Breast epithelium (tissue), 4 donors: ENCODE data around the gene MYL12A. TPM values are rescaled to one million over a fixed set of nuclear protein-coding genes. Genes with fewer than 3 reads are reported as not detected.

Experiments
- DNase-seq, 2 donors: peaks; one replicate each; pipeline ENCODE4 v3.0.0-alpha.2; 2019; ENCODE audit warnings: low spot score in 2 of 2
- H3K27ac ChIP-seq, 2 donors: fragments of 200-600 bp; sonication (generic) in 1 of 2; one replicate each; pipeline ENCODE4 v1.5.1; 2016 to 2019; ENCODE audit warnings: mild to moderate bottlenecking in 1 of 2
- H3K27me3 ChIP-seq, 2 donors: fragments of 200-600 bp; sonication (generic) in 1 of 2; one replicate each; pipeline versions ENCODE4 v1.5.1 to v1.6.0; 2017 to 2019; ENCODE audit warnings: control low read depth in 1 of 2, mild to moderate bottlenecking in 1 of 2
- H3K36me3 ChIP-seq: fragments of 200-600 bp; one replicate; pipeline ENCODE4 v1.5.1; 2019
- H3K4me1 ChIP-seq, 2 donors: fragments of 200-600 bp; sonication (generic); one replicate each; pipeline ENCODE4 v1.5.1; 2016 to 2019; ENCODE audit warnings: control low read depth in 1 of 2
- H3K4me3 ChIP-seq, 3 donors: fragments of 200-600 bp; sonication (generic); 1 replicate in 2 of 3; 2 replicates in 1 of 3; pipeline ENCODE4 v1.5.1; 2016 to 2019; ENCODE audit warnings: mild to moderate bottlenecking in 3 of 3, moderate library complexity in 2 of 3
- H3K9me3 ChIP-seq, 2 donors: fragments of 200-600 bp; sonication (generic) in 1 of 2; one replicate each; pipeline ENCODE4 v1.5.1; 2016 to 2019; ENCODE audit warnings: control low read depth in 1 of 2
- POLR2A ChIP-seq: fragments of 450-650 bp; IDR thresholded peaks from one replicate; pipeline ENCODE4 v1.6.1; 2016; ENCODE audit warnings: antibody characterized with exemption, mild to moderate bottlenecking, moderate library complexity
- POLR2AphosphoS5 ChIP-seq, 3 donors: sonication (generic); formaldehyde crosslinking; IDR thresholded peaks; one replicate each; pipeline ENCODE4 v1.6.1; 2017; ENCODE audit warnings: antibody characterized with exemption in 3 of 3
- intact Hi-C: fragments of 100-400 bp; cut with DNase I; formaldehyde crosslinking; loops from one replicate; pipeline ENCODE4 v1.15.1; 2023; ENCODE audit warnings: low total_unique reads
- total RNA-seq, 3 donors: library from RNA; depleted of rRNA; stranded (reverse); fragments of >200 nt; gene quantifications; one replicate each; pipeline ENCODE4 v1.1.0, GENCODE V29; 2016
- TF ChIP-seq, protein P1 (sequence below), 3 donors: fragments of 450-650 bp; IDR thresholded peaks; one replicate each; pipeline ENCODE4 v1.5.1; 2016 to 2017; ENCODE audit warnings: antibody characterized with exemption in 3 of 3, mild to moderate bottlenecking in 3 of 3, moderate library complexity in 3 of 3

The MYL12A gene
- total RNA-seq, 3 donors from 2014 or later, result 403 to 495 (median 444) TPM

DNA sequence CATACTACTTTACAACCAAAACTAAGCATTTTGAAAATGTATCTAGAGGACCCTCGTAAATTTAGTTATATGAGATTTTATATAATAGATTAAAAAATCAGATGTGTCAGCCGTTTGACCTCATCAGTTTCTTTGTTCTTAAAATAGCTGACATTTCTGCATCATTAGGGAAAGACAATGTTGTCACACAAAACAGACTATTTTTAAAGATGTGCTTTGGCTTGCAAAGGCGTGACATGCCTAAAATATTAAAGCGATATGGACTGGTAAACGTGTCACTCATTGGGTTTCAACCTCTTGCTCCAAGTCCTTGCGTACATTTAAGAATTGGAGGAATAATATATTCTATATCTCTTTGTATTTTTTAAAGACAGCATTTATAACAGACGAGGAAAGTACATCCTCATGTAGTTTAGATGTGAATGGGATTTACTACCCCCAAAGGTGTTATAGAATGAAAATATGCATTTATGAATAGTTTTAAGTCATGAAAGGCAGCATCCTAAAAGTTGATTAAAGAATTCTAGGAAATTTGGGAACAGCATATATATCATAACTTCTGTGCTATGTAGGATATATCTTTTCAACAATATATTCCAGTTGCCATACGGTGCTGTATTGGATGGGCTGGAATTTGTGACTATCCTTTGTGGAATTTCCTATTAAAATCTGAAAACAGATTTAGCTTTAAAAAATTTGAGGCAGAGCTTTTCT, 3.8 kb downstream of the MYL12A start:
- H3K27me3 ChIP-seq, result no peaks in the 10 kb centered on the region
- intact Hi-C loops, result no loop called here
- H3K4me1 ChIP-seq, result peaks cover 4 to 5% of the 10 kb centered on the region in 2 donors
- peaks cover 4% of the 10 kb centered on the region for H3K36me3 ChIP-seq
- TF ChIP-seq POLR2AphosphoS5 (IDR thresholded peaks at IDR 0.05) (no peak), POLR2A (no peak)
- peak overlapping the region; percentile 35 to 100 for H3K27ac ChIP-seq
- H3K4me3 ChIP-seq, result peak overlapping the region in 1 of 3 donors; percentile 13
- DNase-seq, result no peak
- no peaks in the 10 kb centered on the region for H3K9me3 ChIP-seq

DNA sequence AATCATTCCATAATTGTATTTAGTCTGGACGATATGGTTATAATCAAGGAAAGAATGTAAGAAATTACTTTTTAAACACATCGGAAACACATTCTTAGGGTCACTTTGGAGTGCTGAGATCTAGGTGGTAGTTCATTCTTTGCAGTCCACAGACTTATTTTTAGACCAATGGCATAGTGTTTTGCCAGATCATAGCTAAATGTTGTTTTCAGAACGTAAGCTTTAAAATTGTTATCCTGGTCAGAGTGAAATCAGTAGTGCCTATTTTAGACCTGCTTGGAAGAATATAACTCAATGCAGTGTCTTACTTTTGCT, 4.3 kb downstream of the MYL12A start:
- intact Hi-C loops, result no loop called here
- H3K9me3 ChIP-seq, result no peaks in the 10 kb centered on the region
- peaks cover 4 to 5% of the 10 kb centered on the region in 2 donors for H3K4me1 ChIP-seq
- peaks cover 4% of the 10 kb centered on the region for H3K36me3 ChIP-seq
- TF ChIP-seq POLR2AphosphoS5 (IDR thresholded peaks at IDR 0.05) (no peak), POLR2A (no peak)
- TF ChIP-seq, protein P1, sequence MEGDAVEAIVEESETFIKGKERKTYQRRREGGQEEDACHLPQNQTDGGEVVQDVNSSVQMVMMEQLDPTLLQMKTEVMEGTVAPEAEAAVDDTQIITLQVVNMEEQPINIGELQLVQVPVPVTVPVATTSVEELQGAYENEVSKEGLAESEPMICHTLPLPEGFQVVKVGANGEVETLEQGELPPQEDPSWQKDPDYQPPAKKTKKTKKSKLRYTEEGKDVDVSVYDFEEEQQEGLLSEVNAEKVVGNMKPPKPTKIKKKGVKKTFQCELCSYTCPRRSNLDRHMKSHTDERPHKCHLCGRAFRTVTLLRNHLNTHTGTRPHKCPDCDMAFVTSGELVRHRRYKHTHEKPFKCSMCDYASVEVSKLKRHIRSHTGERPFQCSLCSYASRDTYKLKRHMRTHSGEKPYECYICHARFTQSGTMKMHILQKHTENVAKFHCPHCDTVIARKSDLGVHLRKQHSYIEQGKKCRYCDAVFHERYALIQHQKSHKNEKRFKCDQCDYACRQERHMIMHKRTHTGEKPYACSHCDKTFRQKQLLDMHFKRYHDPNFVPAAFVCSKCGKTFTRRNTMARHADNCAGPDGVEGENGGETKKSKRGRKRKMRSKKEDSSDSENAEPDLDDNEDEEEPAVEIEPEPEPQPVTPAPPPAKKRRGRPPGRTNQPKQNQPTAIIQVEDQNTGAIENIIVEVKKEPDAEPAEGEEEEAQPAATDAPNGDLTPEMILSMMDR (IDR thresholded peaks at IDR 0.05), result no peak
- no peak for DNase-seq
- H3K27ac ChIP-seq, result peak overlapping the region; percentile 40 to 100
- peak overlapping the region in 1 of 3 donors; percentile 13 for H3K4me3 ChIP-seq
- H3K27me3 ChIP-seq, result no peaks in the 10 kb centered on the region

DNA sequence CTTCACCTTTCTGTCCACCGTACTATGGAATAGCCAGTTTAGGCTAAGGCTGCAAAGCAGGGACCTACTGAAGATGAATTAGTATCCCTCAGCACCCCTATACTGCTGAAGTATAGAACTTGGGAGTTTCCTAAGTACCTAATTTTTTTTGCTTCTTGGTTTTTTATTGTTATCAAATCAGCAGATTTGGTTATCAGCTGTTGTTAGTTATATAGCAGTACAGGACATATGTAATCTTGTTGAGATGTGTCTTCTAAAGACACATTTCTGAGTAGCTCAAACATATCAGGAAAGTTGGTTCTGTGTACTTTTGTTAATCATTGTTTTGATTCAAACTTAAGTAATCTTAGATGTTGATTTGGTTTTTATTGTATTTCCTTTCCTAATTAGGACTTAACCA, 5.2 kb downstream of the MYL12A start:
- H3K27me3 ChIP-seq, result no peaks in the 10 kb centered on the region
- intact Hi-C loops, result no loop called here
- H3K4me3 ChIP-seq, result no peak overlapping the region
- H3K4me1 ChIP-seq, result peaks cover 4 to 5% of the 10 kb centered on the region in 2 donors
- DNase-seq, result no peak
- peaks cover 4% of the 10 kb centered on the region for H3K36me3 ChIP-seq
- no peak for TF ChIP-seq POLR2A
- no peak for TF ChIP-seq POLR2AphosphoS5 (IDR thresholded peaks at IDR 0.05)
- TF ChIP-seq, protein P1 (IDR thresholded peaks at IDR 0.05), result no peak
- H3K9me3 ChIP-seq, result no peaks in the 10 kb centered on the region
- peak overlapping the region in 1 of 2 donors; percentile 83 for H3K27ac ChIP-seq

DNA sequence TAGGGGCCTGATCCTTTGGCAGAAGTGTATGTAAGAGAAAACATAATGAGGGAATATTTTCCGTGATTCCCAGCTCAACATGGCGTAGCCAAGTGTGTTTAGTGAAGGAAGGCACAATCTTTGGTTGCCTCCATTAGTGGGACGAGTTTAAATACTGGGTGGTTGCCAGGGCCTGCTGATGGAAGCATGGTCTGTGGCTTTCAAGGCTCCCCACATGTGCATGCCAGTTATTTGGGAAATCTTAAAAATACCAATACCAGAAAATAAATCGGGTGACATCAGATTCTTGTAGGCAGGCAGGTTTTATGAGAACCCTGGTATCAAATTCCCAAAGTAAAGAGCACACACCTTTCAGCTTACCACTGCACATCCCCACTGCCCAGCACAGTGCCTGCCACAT, 7.1 kb downstream of the MYL12A start:
- Histone ChIP-seq H3K9me3 (no peaks in the 10 kb centered on the region), H3K4me1 (peaks cover 4 to 5% of the 10 kb centered on the region in 2 donors), H3K36me3 (peaks cover 4% of the 10 kb centered on the region), H3K27ac (peak overlapping the region; percentile 34 to 83), H3K4me3 (no peak overlapping the region), H3K27me3 (no peaks in the 10 kb centered on the region)
- TF ChIP-seq POLR2A (no peak), POLR2AphosphoS5 (IDR thresholded peaks at IDR 0.05) (no peak)
- TF ChIP-seq, protein P1 (IDR thresholded peaks at IDR 0.05), result no peak
- DNase-seq, result no peak
- intact Hi-C loops, result no loop called here

DNA sequence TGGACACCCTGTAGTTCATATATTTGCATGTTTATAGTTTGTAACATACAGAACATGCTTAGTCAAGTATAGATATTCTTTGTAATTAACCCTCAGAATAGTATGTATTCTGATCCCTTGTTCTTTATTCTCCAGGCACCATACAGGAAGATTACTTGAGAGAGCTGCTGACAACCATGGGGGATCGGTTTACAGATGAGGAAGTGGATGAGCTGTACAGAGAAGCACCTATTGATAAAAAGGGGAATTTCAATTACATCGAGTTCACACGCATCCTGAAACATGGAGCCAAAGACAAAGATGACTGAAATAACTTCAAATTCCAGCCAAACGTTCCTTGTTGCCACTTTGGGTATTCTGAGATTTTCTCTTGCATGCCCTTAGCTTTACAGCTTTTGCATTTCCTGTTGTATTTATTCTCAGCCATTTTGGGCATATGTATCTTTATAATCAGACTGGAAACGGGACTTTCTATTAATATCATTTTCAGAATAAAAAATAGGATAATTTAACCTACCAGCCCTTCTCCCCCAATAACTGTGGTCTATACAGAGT, 8.1 kb downstream of the MYL12A start:
- intact Hi-C loops, result no loop called here
- Histone ChIP-seq H3K9me3 (no peaks in the 10 kb centered on the region), H3K27ac (peak overlapping the region; percentile 34 to 83), H3K27me3 (no peaks in the 10 kb centered on the region), H3K4me1 (peaks cover 4% of the 10 kb centered on the region in 2 donors), H3K4me3 (no peak overlapping the region), H3K36me3 (peaks cover 4% of the 10 kb centered on the region)
- no peak for TF ChIP-seq POLR2AphosphoS5 (IDR thresholded peaks at IDR 0.05)
- no peak for TF ChIP-seq POLR2A
- TF ChIP-seq, protein P1 (IDR thresholded peaks at IDR 0.05), result no peak
- no peak for DNase-seq
